ENCODE measurements around the gene FBXO8.

DNA sequence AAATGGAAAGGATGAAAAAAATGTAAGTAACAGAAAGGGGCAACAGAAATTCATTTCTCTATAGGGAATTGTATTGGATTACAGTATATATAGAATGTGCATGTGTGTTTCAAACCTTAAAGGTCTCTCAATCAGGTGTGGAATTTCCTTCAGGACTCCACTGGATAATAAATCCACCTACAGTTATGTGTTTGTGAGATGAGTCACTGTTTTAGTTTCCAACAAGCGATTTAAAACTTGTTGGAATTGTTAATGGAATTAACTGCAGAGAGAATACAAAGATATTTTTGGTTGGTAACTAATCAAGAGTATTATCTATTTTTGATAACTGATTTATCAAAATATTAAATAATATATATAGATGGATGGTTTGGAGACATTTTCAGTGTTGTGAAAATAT lies 33.1 kb upstream of the FBXO8 start:
- TF ChIP-seq, protein P1, sequence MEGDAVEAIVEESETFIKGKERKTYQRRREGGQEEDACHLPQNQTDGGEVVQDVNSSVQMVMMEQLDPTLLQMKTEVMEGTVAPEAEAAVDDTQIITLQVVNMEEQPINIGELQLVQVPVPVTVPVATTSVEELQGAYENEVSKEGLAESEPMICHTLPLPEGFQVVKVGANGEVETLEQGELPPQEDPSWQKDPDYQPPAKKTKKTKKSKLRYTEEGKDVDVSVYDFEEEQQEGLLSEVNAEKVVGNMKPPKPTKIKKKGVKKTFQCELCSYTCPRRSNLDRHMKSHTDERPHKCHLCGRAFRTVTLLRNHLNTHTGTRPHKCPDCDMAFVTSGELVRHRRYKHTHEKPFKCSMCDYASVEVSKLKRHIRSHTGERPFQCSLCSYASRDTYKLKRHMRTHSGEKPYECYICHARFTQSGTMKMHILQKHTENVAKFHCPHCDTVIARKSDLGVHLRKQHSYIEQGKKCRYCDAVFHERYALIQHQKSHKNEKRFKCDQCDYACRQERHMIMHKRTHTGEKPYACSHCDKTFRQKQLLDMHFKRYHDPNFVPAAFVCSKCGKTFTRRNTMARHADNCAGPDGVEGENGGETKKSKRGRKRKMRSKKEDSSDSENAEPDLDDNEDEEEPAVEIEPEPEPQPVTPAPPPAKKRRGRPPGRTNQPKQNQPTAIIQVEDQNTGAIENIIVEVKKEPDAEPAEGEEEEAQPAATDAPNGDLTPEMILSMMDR (IDR thresholded peaks at IDR 0.05; ENCODE audit: low read depth, low read length, poor library complexity, severe bottlenecking), result no peak
- TF ChIP-seq EZH2phosphoT487 (IDR thresholded peaks at IDR 0.05; ENCODE audit: borderline replicate concordance, low read length), result no peak
